Neural progenitor cell (in vitro differentiated cells): ENCODE measurements around the gene CTRB1. TPM values are rescaled to one million over a fixed set of nuclear protein-coding genes. Genes with fewer than 3 reads are reported as not detected.
A peak's percentile ranks its signal among the peaks of the same experiment; 100 is the strongest.

Experiments
- DNase-seq: peaks from one replicate; pipeline ENCODE4 v3.0.0-alpha.2; 2016; ENCODE audit warnings: low spot score
- H2AFZ ChIP-seq: fragments of 200-600 bp; sonication (generic); replicated peaks from 2 replicates; pipeline ENCODE4 v1.6.1; 2016; ENCODE audit warnings: antibody characterized with exemption
- H3F3A ChIP-seq: fragments of 200-600 bp; sonication (generic); 2 replicates; pipeline ENCODE4 v1.6.1; 2016; ENCODE audit warnings: antibody characterized with exemption, low read depth
- H3K27ac ChIP-seq: fragments of 200-600 bp; sonication (generic); 2 replicates; pipeline ENCODE4 v1.5.1; 2016; ENCODE audit warnings: mild to moderate bottlenecking
- H3K27me3 ChIP-seq: fragments of 200-600 bp; sonication (generic); 2 replicates; pipeline ENCODE4 v1.6.1; 2016; ENCODE audit warnings: mild to moderate bottlenecking, moderate library complexity
- H3K36me3 ChIP-seq: fragments of 200-600 bp; sonication (generic); 2 replicates; pipeline ENCODE4 v1.5.1; 2016
- H3K4me1 ChIP-seq: fragments of 200-600 bp; sonication (generic); 2 replicates; pipeline ENCODE4 v1.6.1; 2016; ENCODE audit warnings: mixed run types
- H3K4me2 ChIP-seq: fragments of 200-600 bp; sonication (generic); 2 replicates; pipeline ENCODE4 v1.6.1; 2016
- H3K4me3 ChIP-seq: fragments of 200-600 bp; sonication (generic); 2 replicates; pipeline ENCODE4 v1.5.1; 2016
- H3K79me2 ChIP-seq: fragments of 200-600 bp; sonication (generic); 2 replicates; pipeline ENCODE4 v1.6.1; 2016; ENCODE audit warnings: low read depth
- H3K9ac ChIP-seq: fragments of 200-600 bp; sonication (generic); 2 replicates; pipeline ENCODE4 v1.6.1; 2016
- H3K9me3 ChIP-seq: fragments of 200-600 bp; sonication (generic); 2 replicates; pipeline ENCODE4 v1.5.1; 2016; ENCODE audit warnings: low read depth
- H4K20me1 ChIP-seq: fragments of 200-600 bp; sonication (generic); 2 replicates; pipeline ENCODE4 v1.6.1; 2016; ENCODE audit warnings: low read depth
- H3K27ac Mint-ChIP-seq: 3 replicates; pipeline ENCODE4 v1.8.0; 2021; ENCODE audit warnings: mixed read lengths
- H3K27me3 Mint-ChIP-seq: 2 replicates; pipeline ENCODE4 v1.8.0; 2022; ENCODE audit warnings: low read depth, mild to moderate bottlenecking, inconsistent platforms, moderate library complexity, mixed read lengths; ENCODE audit not compliant: insufficient read depth
- H3K36me3 Mint-ChIP-seq: 3 replicates; pipeline ENCODE4 v1.8.0; 2021; ENCODE audit warnings: mixed read lengths
- H3K4me1 Mint-ChIP-seq: 3 replicates; pipeline ENCODE4 v1.8.0; 2021; ENCODE audit warnings: mixed read lengths
- H3K4me3 Mint-ChIP-seq: 3 replicates; pipeline ENCODE4 v1.8.0; 2021; ENCODE audit warnings: mild to moderate bottlenecking, moderate library complexity, mixed read lengths
- H3K9me3 Mint-ChIP-seq: 3 replicates; pipeline ENCODE4 v1.8.0; 2020; ENCODE audit warnings: mixed read lengths
- EZH2 ChIP-seq: fragments of 200-600 bp; sonication (generic); IDR thresholded peaks from 2 replicates; pipeline ENCODE4 v1.6.1; 2017; ENCODE audit warnings: antibody characterized with exemption, mild to moderate bottlenecking, moderate library complexity
- EZH2phosphoT487 ChIP-seq: fragments of 200-600 bp; sonication (generic); IDR thresholded peaks from 2 replicates; pipeline ENCODE4 v1.6.1; 2017; ENCODE audit warnings: antibody characterized with exemption
- total RNA-seq: library from RNA; depleted of rRNA; stranded (reverse); fragments of >200 nt; gene quantifications from 2 replicates; pipeline ENCODE4 v1.2.3, GENCODE V29; 2015; ENCODE audit warnings: low replicate concordance
- TF ChIP-seq, protein P1 (sequence below): fragments of 200-600 bp; sonication (generic); IDR thresholded peaks from 2 replicates; pipeline ENCODE4 v1.5.1; 2017; ENCODE audit warnings: antibody characterized with exemption, mild to moderate bottlenecking

The CTRB1 gene
- total RNA-seq, 1 donor from 2014 or later, result not detected

DNA sequence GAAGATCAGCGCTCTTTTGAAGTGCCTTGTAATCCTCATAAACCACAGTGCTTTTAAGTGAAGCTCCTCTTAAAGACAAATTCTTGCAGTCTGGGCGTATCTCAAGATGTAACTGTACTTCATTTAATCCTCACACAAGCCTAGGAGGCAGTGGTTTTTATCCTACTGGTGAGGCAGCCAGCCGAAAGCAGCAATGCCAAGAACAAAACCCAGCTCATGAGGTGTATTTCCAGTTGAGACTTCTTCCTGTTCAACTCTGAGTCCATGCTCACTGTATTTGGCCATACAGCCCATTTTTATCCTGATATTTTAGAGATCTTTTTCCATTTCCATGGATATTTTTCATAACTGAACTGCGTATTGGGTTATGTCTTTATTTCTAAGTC is 25.5 kb upstream of the CTRB1 start:
- Mint-ChIP-seq H3K27me3 (no peaks in the 10 kb centered on the region), H3K36me3 (no peaks in the 10 kb centered on the region), H3K4me3 (no peak overlapping the region), H3K4me1 (no peaks in the 10 kb centered on the region), H3K9me3 (peaks cover 9% of the 10 kb centered on the region), H3K27ac (no peak overlapping the region)
- Histone ChIP-seq H2AFZ (no peak overlapping the region), H3K4me2 (no peak overlapping the region), H3K36me3 (no peaks in the 10 kb centered on the region), H3K4me3 (no peak overlapping the region), H3F3A (no peaks in the 10 kb centered on the region), H3K79me2 (no peaks in the 10 kb centered on the region), H4K20me1 (no peaks in the 10 kb centered on the region), H3K9me3 (no peaks in the 10 kb centered on the region), H3K27ac (no peak overlapping the region), H3K9ac (no peak overlapping the region), H3K4me1 (no peaks in the 10 kb centered on the region), H3K27me3 (no peaks in the 10 kb centered on the region)
- DNase-seq, result no peak
- no peak for TF ChIP-seq EZH2
- TF ChIP-seq EZH2phosphoT487, result no peak
- TF ChIP-seq, protein P1, sequence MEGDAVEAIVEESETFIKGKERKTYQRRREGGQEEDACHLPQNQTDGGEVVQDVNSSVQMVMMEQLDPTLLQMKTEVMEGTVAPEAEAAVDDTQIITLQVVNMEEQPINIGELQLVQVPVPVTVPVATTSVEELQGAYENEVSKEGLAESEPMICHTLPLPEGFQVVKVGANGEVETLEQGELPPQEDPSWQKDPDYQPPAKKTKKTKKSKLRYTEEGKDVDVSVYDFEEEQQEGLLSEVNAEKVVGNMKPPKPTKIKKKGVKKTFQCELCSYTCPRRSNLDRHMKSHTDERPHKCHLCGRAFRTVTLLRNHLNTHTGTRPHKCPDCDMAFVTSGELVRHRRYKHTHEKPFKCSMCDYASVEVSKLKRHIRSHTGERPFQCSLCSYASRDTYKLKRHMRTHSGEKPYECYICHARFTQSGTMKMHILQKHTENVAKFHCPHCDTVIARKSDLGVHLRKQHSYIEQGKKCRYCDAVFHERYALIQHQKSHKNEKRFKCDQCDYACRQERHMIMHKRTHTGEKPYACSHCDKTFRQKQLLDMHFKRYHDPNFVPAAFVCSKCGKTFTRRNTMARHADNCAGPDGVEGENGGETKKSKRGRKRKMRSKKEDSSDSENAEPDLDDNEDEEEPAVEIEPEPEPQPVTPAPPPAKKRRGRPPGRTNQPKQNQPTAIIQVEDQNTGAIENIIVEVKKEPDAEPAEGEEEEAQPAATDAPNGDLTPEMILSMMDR, result no peak

DNA sequence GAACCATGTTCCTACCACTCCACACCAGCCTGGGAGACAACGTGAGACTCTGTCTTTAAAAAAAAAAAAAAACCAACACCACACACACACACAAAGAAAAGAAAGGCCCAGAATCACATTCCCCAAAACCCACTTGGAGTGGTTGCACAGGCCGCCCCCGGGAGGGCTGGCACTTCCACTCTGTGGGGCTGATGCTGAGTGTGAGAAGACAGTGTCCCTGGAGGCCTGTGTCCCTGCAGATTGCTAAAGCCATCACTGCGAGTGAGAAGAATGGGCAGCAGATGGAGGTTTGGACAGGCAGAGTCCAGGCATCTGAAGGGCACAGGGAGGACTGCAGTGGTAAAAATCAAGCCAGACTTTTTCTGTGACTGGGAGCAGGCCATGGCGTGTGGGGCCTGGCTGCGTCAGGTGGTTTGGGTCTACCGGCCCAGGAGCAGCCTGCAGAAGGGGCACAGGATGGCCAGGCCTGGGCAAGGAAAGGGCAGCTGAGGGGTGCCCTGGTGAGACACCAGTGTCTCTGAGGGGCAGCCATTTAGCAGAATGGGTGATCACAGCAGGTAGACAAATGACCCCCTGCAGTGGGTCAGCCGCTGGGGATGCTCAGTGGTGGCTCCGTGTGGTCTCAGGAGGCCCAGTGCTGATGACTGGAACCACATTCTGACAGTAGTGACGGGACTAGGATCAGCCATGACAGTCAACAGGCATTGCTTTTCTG is 24.9 kb upstream of the CTRB1 start:
- peaks cover 7% of the 10 kb centered on the region for H3K9me3 Mint-ChIP-seq
- DNase-seq, result no peak
- H3K27me3 Mint-ChIP-seq, result no peaks in the 10 kb centered on the region
- no peaks in the 10 kb centered on the region for H3K79me2 ChIP-seq
- no peaks in the 10 kb centered on the region for H4K20me1 ChIP-seq
- no peaks in the 10 kb centered on the region for H3F3A ChIP-seq
- H3K4me3 Mint-ChIP-seq, result no peak overlapping the region
- no peaks in the 10 kb centered on the region for H3K4me1 ChIP-seq
- H3K4me1 Mint-ChIP-seq, result no peaks in the 10 kb centered on the region
- TF ChIP-seq, protein P1, result no peak
- TF ChIP-seq EZH2, result no peak
- no peak for TF ChIP-seq EZH2phosphoT487
- H3K9ac ChIP-seq, result no peak overlapping the region
- H3K27me3 ChIP-seq, result no peaks in the 10 kb centered on the region
- no peak overlapping the region for H3K27ac ChIP-seq
- H3K4me2 ChIP-seq, result no peak overlapping the region
- H3K4me3 ChIP-seq, result no peak overlapping the region
- H3K27ac Mint-ChIP-seq, result no peak overlapping the region
- H2AFZ ChIP-seq, result no peak overlapping the region
- no peaks in the 10 kb centered on the region for H3K36me3 ChIP-seq
- no peaks in the 10 kb centered on the region for H3K9me3 ChIP-seq
- no peaks in the 10 kb centered on the region for H3K36me3 Mint-ChIP-seq

GRCh38 chr16:75195811-75196790 is 22.7 kb upstream of the CTRB1 start:
- DNase-seq, result no peak
- H3K4me1 Mint-ChIP-seq, result no peaks in the 10 kb centered on the region
- Histone ChIP-seq H3K4me3 (no peak overlapping the region), H3F3A (no peaks in the 10 kb centered on the region), H2AFZ (no peak overlapping the region), H3K4me1 (no peaks in the 10 kb centered on the region), H3K79me2 (no peaks in the 10 kb centered on the region), H4K20me1 (no peaks in the 10 kb centered on the region), H3K36me3 (no peaks in the 10 kb centered on the region), H3K9ac (no peak overlapping the region), H3K27ac (no peak overlapping the region), H3K27me3 (no peaks in the 10 kb centered on the region), H3K9me3 (no peaks in the 10 kb centered on the region), H3K4me2 (no peak overlapping the region)
- H3K27ac Mint-ChIP-seq, result peak overlapping the region; percentile 75
- no peak overlapping the region for H3K4me3 Mint-ChIP-seq
- H3K27me3 Mint-ChIP-seq, result no peaks in the 10 kb centered on the region
- H3K9me3 Mint-ChIP-seq, result peaks cover 7% of the 10 kb centered on the region
- TF ChIP-seq EZH2, result no peak
- TF ChIP-seq, protein P1, result no peak
- TF ChIP-seq EZH2phosphoT487, result no peak
- no peaks in the 10 kb centered on the region for H3K36me3 Mint-ChIP-seq
